GM23248 (cell line): ENCODE measurements around the gene GNPTG.

Experiments used
- EZH2 ChIP-seq: fragments of 200-600 bp; sonication (generic); IDR thresholded peaks from 2 replicates; pipeline ENCODE4 v1.6.1; 2018; ENCODE audit warnings: antibody characterized with exemption, mild to moderate bottlenecking; ENCODE audit not compliant: insufficient read depth, poor library complexity, severe bottlenecking
- EZH2phosphoT487 ChIP-seq: fragments of 200-600 bp; sonication (generic); IDR thresholded peaks from 2 replicates; pipeline ENCODE4 v1.6.1; 2018; ENCODE audit warnings: antibody characterized with exemption, moderate library complexity, mild to moderate bottlenecking, low read depth; ENCODE audit not compliant: insufficient read depth

DNA sequence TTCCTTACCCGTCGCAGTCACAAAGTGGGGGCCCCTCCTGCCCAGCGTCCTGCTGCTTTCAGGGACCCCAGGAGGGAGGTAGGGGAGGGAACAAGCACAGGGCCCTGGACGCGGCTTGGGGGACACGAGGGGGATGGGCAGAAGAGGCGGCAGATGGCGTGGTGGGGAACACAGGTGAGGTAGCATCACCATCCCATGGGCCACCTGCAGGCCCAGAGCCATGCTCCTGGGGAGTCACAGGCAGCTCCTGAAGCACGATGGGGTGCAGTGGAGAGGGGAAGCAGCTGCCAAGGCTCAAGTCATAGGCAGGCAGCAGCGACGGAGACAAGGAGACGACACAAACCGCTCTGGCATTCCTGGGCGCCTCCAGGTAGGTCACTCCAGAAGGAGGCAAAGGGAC, 52.0 kb downstream of the GNPTG start:
- TF ChIP-seq EZH2, result no peak
- TF ChIP-seq EZH2phosphoT487, result no peak
